ENCODE data around the gene WBP1. TPM values are rescaled to one million over a fixed set of nuclear protein-coding genes. Genes with fewer than 3 reads are reported as not detected.

The WBP1 gene
- total and polyA plus RNA-seq, 2 donors (not counting 3 experiments of a cell fraction or from before 2014, with no cell fraction given), result 50.5 to 209 TPM

- Histone ChIP-seq H3K36me3 (ENCODE audit: control insufficient read depth in 2 of 2, extremely low read depth in 1 of 2, insufficient read depth in 2 of 2, low read length in 2 of 2) (peaks cover 4 to 35% of the 10 kb centered on the region in 2 experiments), H3K79me2 (ENCODE audit: control insufficient read depth, insufficient read depth, low read length) (no peaks in the 10 kb centered on the region), H2AFZ (ENCODE audit: low read depth, low read length) (no peak overlapping the region), H3K9me1 (replicated peaks; ENCODE audit: control insufficient read depth, extremely low read depth, insufficient read depth, low read length) (no peaks in the 10 kb centered on the region), H4K20me1 (replicated peaks; ENCODE audit: control insufficient read depth, extremely low read depth, insufficient read depth, low read length) (no peaks in the 10 kb centered on the region), H3K4me3 (replicated peaks in 1 of 3; ENCODE audit: insufficient read depth in 1 of 3, low read depth in 1 of 3, low read length in 3 of 3) (no peak overlapping the region), H3K4me1 (ENCODE audit: control insufficient read depth, extremely low read depth, insufficient read depth, low read length) (no peaks in the 10 kb centered on the region), H3K4me2 (ENCODE audit: insufficient read depth, low read length) (no peak overlapping the region), H3K27ac (ENCODE audit: insufficient read depth, low read depth, low read length) (no peak overlapping the region), H3K9me3 (replicated peaks; ENCODE audit: control insufficient read depth, insufficient read depth, low read length) (no peaks in the 10 kb centered on the region), H3K27me3 (ENCODE audit: control insufficient read depth in 2 of 2, insufficient read depth in 2 of 2, low read length in 2 of 2) (no peaks in the 10 kb centered on the region), H3K9ac (replicated peaks; ENCODE audit: extremely low read depth, insufficient read depth, low read length) (no peak overlapping the region)
- TF ChIP-seq JUN (IDR thresholded peaks at IDR 0.05; ENCODE audit: borderline replicate concordance, insufficient read depth, insufficient read length, low read depth), result no peak
- TF ChIP-seq EZH2 (IDR thresholded peaks at IDR 0.05; ENCODE audit: borderline replicate concordance, low read depth, low read length, severe bottlenecking), result no peak
- TF ChIP-seq FOS (IDR thresholded peaks at IDR 0.05; ENCODE audit: borderline replicate concordance, insufficient read depth, low read length), result no peak
- dilution Hi-C loops (cut with MboI; ENCODE audit: extremely low pct_ligation_motif_present, low sequenced_read_pairs) (no loop called here), intact Hi-C loops (cut with micrococcal nuclease) (no loop called here)
- ChIA-PET CTCF (no interaction called here), POLR2A (no interaction called here)
- BruUV-seq (replicated peaks), result no TSS peak
- DNase-seq (ENCODE audit: low read depth, low spot score), result no peak
- no peak for FAIRE-seq
Observed at GRCh38 chr2:74429487-74430451, 28.5 kb upstream of the WBP1 start.

- H3K4me2 ChIP-seq (ENCODE audit: insufficient read depth, low read length), result no peak overlapping the region
- DNase-seq (ENCODE audit: low read depth, low spot score) (no peak), FAIRE-seq (no peak)
- BruUV-seq (replicated peaks), result no TSS peak
- CTCF ChIA-PET, result no interaction called here
- POLR2A ChIA-PET, result no interaction called here
- H3K9ac ChIP-seq (replicated peaks; ENCODE audit: extremely low read depth, insufficient read depth, low read length), result no peak overlapping the region
- peaks cover 4 to 33% of the 10 kb centered on the region in 2 experiments for H3K36me3 ChIP-seq (ENCODE audit: control insufficient read depth in 2 of 2, extremely low read depth in 1 of 2, insufficient read depth in 2 of 2, low read length in 2 of 2)
- no peaks in the 10 kb centered on the region for H3K4me1 ChIP-seq (ENCODE audit: control insufficient read depth, extremely low read depth, insufficient read depth, low read length)
- intact Hi-C loops (cut with micrococcal nuclease) (no loop called here), dilution Hi-C loops (cut with MboI; ENCODE audit: extremely low pct_ligation_motif_present, low sequenced_read_pairs) (no loop called here)
- H3K27ac ChIP-seq (ENCODE audit: insufficient read depth, low read depth, low read length), result no peak overlapping the region
- no peaks in the 10 kb centered on the region for H4K20me1 ChIP-seq (replicated peaks; ENCODE audit: control insufficient read depth, extremely low read depth, insufficient read depth, low read length)
- H3K27me3 ChIP-seq (ENCODE audit: control insufficient read depth in 2 of 2, insufficient read depth in 2 of 2, low read length in 2 of 2), result no peaks in the 10 kb centered on the region
- H3K9me1 ChIP-seq (replicated peaks; ENCODE audit: control insufficient read depth, extremely low read depth, insufficient read depth, low read length), result no peaks in the 10 kb centered on the region
- H2AFZ ChIP-seq (ENCODE audit: low read depth, low read length), result no peak overlapping the region
- H3K4me3 ChIP-seq (replicated peaks in 1 of 3; ENCODE audit: insufficient read depth in 1 of 3, low read depth in 1 of 3, low read length in 3 of 3), result no peak overlapping the region
- TF ChIP-seq GATA2 (IDR thresholded peaks at IDR 0.05; ENCODE audit: insufficient read depth, insufficient read length, low read depth, low read length) (no peak), POLR2A (IDR thresholded peaks at IDR 0.05; ENCODE audit: low read depth, low read length) (no peak), POLR2AphosphoS5 (IDR thresholded peaks at IDR 0.05; ENCODE audit: insufficient read depth, low read depth, low read length) (no peak), CTCF (IDR thresholded peaks at IDR 0.05; ENCODE audit: extremely low read depth in 1 of 2, insufficient read depth in 1 of 2, low read depth in 1 of 2, low read length in 2 of 2) (no peak), EZH2 (IDR thresholded peaks at IDR 0.05; ENCODE audit: borderline replicate concordance, low read depth, low read length, severe bottlenecking) (no peak), MYC (IDR thresholded peaks at IDR 0.05; ENCODE audit: low read depth, low read length) (no peak), FOS (IDR thresholded peaks at IDR 0.05; ENCODE audit: borderline replicate concordance, insufficient read depth, low read length) (no peak), MAX (IDR thresholded peaks at IDR 0.05; ENCODE audit: insufficient read depth, insufficient read length) (no peak), JUN (IDR thresholded peaks at IDR 0.05; ENCODE audit: borderline replicate concordance, insufficient read depth, insufficient read length, low read depth) (no peak)
- H3K9me3 ChIP-seq (replicated peaks; ENCODE audit: control insufficient read depth, insufficient read depth, low read length), result no peaks in the 10 kb centered on the region
- H3K79me2 ChIP-seq (ENCODE audit: control insufficient read depth, insufficient read depth, low read length), result no peaks in the 10 kb centered on the region
Observed at GRCh38 chr2:74430502-74430901, 27.7 kb upstream of the WBP1 start.

Measured in endothelial cell of umbilical vein (primary cell).